ENCODE results near the gene ZNF205. TPM values are rescaled to one million over a fixed set of nuclear protein-coding genes. Genes with fewer than 3 reads are reported as not detected.

The ZNF205 gene
- total RNA-seq, 4 donors from 2014 or later, result 9.7 to 13.9 (median 11.9) TPM

DNA sequence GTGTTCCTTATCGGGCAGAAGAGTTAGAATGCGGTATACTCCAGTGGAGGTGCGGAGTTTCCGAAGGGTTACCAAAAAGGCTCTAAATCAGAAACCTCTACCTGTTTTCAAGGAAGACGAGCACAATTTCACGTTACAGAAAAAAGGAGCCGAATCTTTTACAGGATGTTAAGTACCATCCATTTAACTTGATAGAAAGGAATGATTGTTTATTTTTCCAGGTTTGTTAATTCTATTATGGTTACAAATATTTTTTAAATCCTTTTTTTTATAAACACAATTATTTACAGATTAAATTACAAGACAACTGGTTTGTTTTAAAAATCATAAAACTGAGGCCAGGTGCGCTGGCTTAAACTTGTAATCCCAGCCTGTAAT is 40.6 kb downstream of the ZNF205 start:
- Histone ChIP-seq H3K36me3 (no peaks in the 10 kb centered on the region), H3K4me3 (peak overlapping the region in 3 of 4 donors; percentile 65 to 85 (median 69)), H3K4me1 (peaks cover 28 to 49% (median 31%) of the 10 kb centered on the region in 3 donors), H3K27me3 (no peaks in the 10 kb centered on the region), H3K9me3 (no peaks in the 10 kb centered on the region), H3K27ac (peak overlapping the region in 3 of 4 donors; percentile 65 to 76 (median 68))
- intact Hi-C loops (cut with DNase I), result no loop called here
- TF ChIP-seq POLR2A (IDR thresholded peaks at IDR 0.05), result no peak
- TF ChIP-seq, protein P1, sequence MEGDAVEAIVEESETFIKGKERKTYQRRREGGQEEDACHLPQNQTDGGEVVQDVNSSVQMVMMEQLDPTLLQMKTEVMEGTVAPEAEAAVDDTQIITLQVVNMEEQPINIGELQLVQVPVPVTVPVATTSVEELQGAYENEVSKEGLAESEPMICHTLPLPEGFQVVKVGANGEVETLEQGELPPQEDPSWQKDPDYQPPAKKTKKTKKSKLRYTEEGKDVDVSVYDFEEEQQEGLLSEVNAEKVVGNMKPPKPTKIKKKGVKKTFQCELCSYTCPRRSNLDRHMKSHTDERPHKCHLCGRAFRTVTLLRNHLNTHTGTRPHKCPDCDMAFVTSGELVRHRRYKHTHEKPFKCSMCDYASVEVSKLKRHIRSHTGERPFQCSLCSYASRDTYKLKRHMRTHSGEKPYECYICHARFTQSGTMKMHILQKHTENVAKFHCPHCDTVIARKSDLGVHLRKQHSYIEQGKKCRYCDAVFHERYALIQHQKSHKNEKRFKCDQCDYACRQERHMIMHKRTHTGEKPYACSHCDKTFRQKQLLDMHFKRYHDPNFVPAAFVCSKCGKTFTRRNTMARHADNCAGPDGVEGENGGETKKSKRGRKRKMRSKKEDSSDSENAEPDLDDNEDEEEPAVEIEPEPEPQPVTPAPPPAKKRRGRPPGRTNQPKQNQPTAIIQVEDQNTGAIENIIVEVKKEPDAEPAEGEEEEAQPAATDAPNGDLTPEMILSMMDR (IDR thresholded peaks at IDR 0.05), result no peak
- no peak for DNase-seq
- 11 to 13% methylated on average over 7 to 8 of the region's 8 CpGs for whole genome bisulfite sequencing, 2 donors

DNA sequence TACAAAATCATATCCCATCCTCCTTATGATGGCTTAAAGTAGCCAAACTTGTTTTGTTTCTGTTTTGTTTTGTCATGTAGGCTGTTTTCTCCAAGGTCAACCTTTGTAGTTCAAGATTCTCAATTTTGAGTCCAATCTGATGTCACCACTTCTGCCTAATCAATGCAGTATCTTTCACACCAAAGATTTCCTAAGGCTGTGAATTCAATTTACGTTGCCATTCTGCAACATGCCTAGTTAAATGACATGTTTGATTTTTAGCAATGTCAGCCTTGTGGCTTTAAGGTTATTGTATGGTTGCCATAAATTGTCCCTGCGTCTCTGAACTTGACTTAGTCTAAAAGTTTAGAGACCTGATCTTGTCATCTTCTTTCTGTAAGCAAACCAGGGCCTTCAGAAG is 42.8 kb downstream of the ZNF205 start:
- Histone ChIP-seq H3K4me1 (peaks cover 26 to 55% (median 27%) of the 10 kb centered on the region in 3 donors), H3K36me3 (no peaks in the 10 kb centered on the region), H3K4me3 (no peak overlapping the region), H3K9me3 (no peaks in the 10 kb centered on the region), H3K27me3 (peaks cover 0 to 5% (median 0%) of the 10 kb centered on the region in 4 donors), H3K27ac (no peak overlapping the region)
- no peak for TF ChIP-seq POLR2A (IDR thresholded peaks at IDR 0.05)
- TF ChIP-seq, protein P1 (IDR thresholded peaks at IDR 0.05), result no peak
- 76 to 100% methylated on average over 2 of the region's 2 CpGs for WGBS, 2 donors
- DNase-seq, result no peak
- intact Hi-C loops (cut with DNase I), result no loop called here

DNA sequence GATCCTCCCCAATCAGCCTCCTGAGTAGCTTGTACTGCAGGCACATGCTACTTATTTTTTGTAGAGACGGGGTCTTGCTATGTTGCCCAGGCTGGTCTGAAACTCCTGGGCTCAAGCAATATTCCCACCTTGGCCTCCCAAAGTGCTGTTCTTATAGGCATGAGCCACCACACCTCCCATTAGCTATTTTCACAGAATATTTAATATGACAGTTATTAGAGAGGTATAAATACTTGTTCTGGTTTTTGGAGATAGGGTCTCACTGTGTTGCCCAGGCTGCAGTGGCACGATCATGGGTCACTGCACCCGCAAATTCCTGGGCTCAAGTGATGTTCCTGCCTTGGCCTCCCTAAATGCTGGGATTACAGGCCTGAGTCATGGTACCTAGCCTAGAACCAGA is 43.6 kb downstream of the ZNF205 start:
- no peak for TF ChIP-seq POLR2A (IDR thresholded peaks at IDR 0.05)
- TF ChIP-seq, protein P1 (IDR thresholded peaks at IDR 0.05), result no peak
- Histone ChIP-seq H3K36me3 (no peaks in the 10 kb centered on the region), H3K27ac (no peak overlapping the region), H3K27me3 (peaks cover 0 to 8% (median 0%) of the 10 kb centered on the region in 4 donors), H3K9me3 (no peaks in the 10 kb centered on the region), H3K4me1 (peaks cover 23 to 52% (median 27%) of the 10 kb centered on the region in 3 donors), H3K4me3 (no peak overlapping the region)
- WGBS, 2 donors, result 92 to 95% methylated on average over 2 to 3 of the region's 3 CpGs
- intact Hi-C loops (cut with DNase I), result no loop called here
- no peak for DNase-seq

DNA sequence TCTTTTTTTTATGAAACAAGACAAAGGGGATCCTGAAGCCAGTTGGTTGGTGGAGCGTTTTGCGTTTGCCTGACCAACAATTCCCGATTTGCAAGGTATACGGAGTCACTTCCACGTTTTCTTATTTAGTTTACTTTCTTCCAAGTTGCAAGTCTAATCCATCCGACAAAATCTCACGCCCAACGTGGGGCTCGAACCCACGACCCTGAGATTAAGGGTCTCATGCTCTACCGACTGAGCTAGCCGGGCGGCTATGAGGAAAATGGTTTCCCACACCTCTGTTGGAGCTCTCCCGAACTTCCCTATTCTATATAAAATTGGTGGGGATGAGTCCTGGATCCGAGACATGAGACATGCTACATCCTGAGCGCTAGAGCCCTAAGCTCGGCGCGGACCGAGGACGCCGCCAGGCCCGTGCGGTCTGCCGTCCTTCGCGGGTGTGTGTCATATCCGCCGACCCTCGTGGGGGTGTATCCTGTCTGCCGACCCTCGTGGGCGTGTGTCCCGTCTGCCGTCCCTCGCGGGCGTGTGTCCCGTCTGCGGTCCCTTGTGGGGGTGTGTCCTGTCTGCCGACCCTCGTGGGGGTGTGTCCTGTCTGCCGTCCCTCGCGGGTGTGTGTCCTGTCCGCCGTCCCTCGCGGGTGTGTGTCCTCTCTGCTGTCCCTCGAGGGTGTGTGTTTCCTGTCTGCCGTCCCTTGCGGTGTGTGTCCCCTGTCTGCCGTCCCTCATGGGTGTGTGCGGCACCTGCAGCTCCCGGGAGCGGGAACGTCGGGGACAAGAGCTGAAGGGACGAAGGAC is 45.0 kb downstream of the ZNF205 start:
- Histone ChIP-seq H3K27me3 (peaks cover 0 to 20% (median 0%) of the 10 kb centered on the region in 4 donors), H3K4me3 (peak overlapping the region; percentile 69 to 96 (median 83)), H3K4me1 (peaks cover 12 to 37% (median 12%) of the 10 kb centered on the region in 3 donors), H3K36me3 (no peaks in the 10 kb centered on the region), H3K27ac (peak overlapping the region; percentile 88 to 97 (median 88)), H3K9me3 (no peaks in the 10 kb centered on the region)
- WGBS, 2 donors, result 1 to 3% methylated on average over 17 to 20 of the region's 59 CpGs
- no peak for DNase-seq
- no peak for TF ChIP-seq POLR2A (IDR thresholded peaks at IDR 0.05)
- TF ChIP-seq, protein P1 (IDR thresholded peaks at IDR 0.05), result no peak
- intact Hi-C loops (cut with DNase I), result no loop called here

DNA sequence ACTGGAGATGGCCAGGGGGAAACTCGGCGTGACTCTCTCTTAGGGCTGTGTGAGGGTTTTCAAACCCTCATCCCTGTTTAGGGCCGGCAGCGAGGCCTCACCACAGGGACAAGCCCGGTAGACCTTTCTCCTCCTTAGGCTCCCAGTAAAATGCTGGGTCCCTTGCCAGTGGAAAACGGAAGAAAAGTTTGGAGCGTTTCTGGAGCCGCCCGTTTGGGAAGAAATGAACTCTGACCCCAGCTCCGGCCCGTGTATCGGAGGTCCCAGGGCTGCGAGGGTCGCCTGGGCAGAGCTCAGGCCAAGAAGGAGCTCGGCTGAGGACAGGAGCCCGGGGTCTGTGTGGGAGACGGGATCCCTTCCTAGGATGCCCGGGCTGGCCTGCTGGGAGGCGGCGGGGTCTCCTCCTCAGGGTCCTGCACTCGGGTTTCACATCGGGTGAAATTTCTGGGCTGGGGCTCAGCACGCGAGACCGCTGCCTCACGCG is 45.7 kb downstream of the ZNF205 start:
- WGBS, 2 donors, result 0% methylated on average over 5 to 22 of the region's 27 CpGs
- intact Hi-C loops (cut with DNase I), result no loop called here
- no peaks in the 10 kb centered on the region for H3K36me3 ChIP-seq
- peak overlapping the region; percentile 88 to 97 (median 88) for H3K27ac ChIP-seq
- no peak for DNase-seq
- H3K9me3 ChIP-seq, result no peaks in the 10 kb centered on the region
- peak overlapping the region; percentile 69 to 96 (median 83) for H3K4me3 ChIP-seq
- peaks cover 11 to 33% (median 12%) of the 10 kb centered on the region in 3 donors for H3K4me1 ChIP-seq
- peaks cover 0 to 26% (median 0%) of the 10 kb centered on the region in 4 donors for H3K27me3 ChIP-seq
- no peak for TF ChIP-seq POLR2A (IDR thresholded peaks at IDR 0.05)
- TF ChIP-seq, protein P1 (IDR thresholded peaks at IDR 0.05), result no peak
